Osteoblast (primary cell): ENCODE results near the gene HDAC4. TPM values are rescaled to one million over a fixed set of nuclear protein-coding genes. Genes with fewer than 3 reads are reported as not detected.

ENCODE experiments used
- DNase-seq: peaks from one replicate; pipeline ENCODE4 v3.0.0; 2011; ENCODE audit warnings: low spot score, mixed read lengths; ENCODE audit not compliant: insufficient read length; ENCODE audit errors: missing footprints
- H2AFZ ChIP-seq: 2 replicates; pipeline ENCODE4 v1.6.0; 2011; ENCODE audit warnings: mild to moderate bottlenecking, low read length
- H3K27ac ChIP-seq: 2 replicates; pipeline ENCODE4 v1.5.1; 2011; ENCODE audit warnings: mild to moderate bottlenecking, low read depth, low read length, moderate library complexity
- H3K27me3 ChIP-seq: 2 replicates; pipeline ENCODE4 v1.6.0; 2012; ENCODE audit warnings: mild to moderate bottlenecking, control low read depth, inconsistent platforms, low read length, moderate library complexity; ENCODE audit not compliant: insufficient read depth
- H3K36me3 ChIP-seq: 2 replicates; pipeline ENCODE4 v1.5.1; 2011; ENCODE audit warnings: mild to moderate bottlenecking, low read length, control low read depth, moderate library complexity; ENCODE audit not compliant: insufficient read depth
- H3K4me1 ChIP-seq: 2 replicates; pipeline ENCODE4 v1.5.1; 2011; ENCODE audit warnings: mild to moderate bottlenecking, low read length, control low read depth, moderate library complexity; ENCODE audit not compliant: insufficient read depth
- H3K4me2 ChIP-seq: 2 replicates; pipeline ENCODE4 v1.6.0; 2011; ENCODE audit warnings: mild to moderate bottlenecking, low read length; ENCODE audit not compliant: insufficient read depth
- H3K4me3 ChIP-seq: fragments of 200-600 bp; sonication (generic); 3 replicates; pipeline ENCODE4 v1.5.1; 2012; ENCODE audit warnings: mild to moderate bottlenecking, low read length, inconsistent platforms; ENCODE audit not compliant: insufficient read depth
- H3K79me2 ChIP-seq: 2 replicates; pipeline ENCODE4 v1.6.0; 2012; ENCODE audit warnings: mild to moderate bottlenecking, low read length, control low read depth, inconsistent platforms; ENCODE audit not compliant: insufficient read depth
- H3K9me3 ChIP-seq: 2 replicates; pipeline ENCODE4 v1.5.1; 2011; ENCODE audit warnings: low read depth, low read length, control low read depth
- H4K20me1 ChIP-seq: 2 replicates; pipeline ENCODE4 v1.6.0; 2012; ENCODE audit warnings: mild to moderate bottlenecking, low read length, control low read depth; ENCODE audit not compliant: insufficient read depth
- total RNA-seq: library from RNA; depleted of rRNA; stranded (reverse); fragments of >200 nt; gene quantifications from 2 replicates; pipeline ENCODE4 v1.2.3, GENCODE V29; 2012
- TF ChIP-seq, protein P1 (sequence below): IDR thresholded peaks from 2 replicates; pipeline ENCODE4 v1.5.1; 2011; ENCODE audit warnings: mild to moderate bottlenecking, low read depth, low read length, moderate library complexity; ENCODE audit errors: extremely low read depth

HDAC4 gene
- total RNA-seq, 1 donor, result 30.8 TPM

DNA sequence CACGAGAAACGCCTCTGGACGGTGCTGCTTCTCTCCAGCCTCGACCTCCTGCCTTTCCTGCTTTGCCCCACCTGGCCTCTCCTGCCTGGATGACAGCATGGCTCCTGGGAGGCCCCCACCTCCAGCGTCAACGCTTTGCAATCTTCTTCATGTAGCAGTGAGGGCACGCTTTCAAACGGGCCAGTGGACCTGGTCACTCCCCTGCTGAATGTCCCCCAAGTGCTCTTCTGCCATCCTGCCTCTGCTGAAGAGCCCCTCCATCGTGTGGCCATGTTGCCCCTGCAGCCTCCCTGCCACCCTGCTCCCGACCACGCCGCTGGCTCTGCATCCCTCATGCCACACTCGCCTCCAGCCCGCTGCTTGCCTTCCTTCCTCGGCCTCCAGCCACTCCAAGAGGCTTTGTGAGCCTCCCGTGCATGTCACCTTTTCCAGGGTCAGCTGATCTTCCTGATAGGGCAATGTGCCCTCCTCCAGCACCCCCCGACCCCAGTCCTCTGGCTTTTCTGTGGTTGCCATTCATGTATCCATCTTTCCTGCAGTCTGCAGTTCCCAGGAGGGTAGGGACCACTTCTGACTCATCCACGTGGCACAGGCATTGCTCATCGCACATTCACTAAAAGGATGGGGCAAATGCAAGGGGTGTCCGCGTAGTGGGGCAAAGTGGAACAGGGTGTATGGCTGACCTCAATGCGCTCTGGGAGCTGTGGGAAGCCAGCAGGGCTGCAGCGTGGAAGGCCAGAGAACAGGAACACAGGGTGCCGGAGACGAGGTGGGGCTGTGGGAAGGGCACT, 284.2 kb downstream of the HDAC4 start:
- no peak overlapping the region for H3K4me3 ChIP-seq
- H3K4me2 ChIP-seq, result no peak overlapping the region
- H3K79me2 ChIP-seq, result no peaks in the 10 kb centered on the region
- DNase-seq, result peak; percentile 90
- H4K20me1 ChIP-seq, result peaks cover 4% of the 10 kb centered on the region
- H3K4me1 ChIP-seq, result no peaks in the 10 kb centered on the region
- no peaks in the 10 kb centered on the region for H3K9me3 ChIP-seq
- no peak overlapping the region for H3K27ac ChIP-seq
- H3K36me3 ChIP-seq, result no peaks in the 10 kb centered on the region
- no peaks in the 10 kb centered on the region for H3K27me3 ChIP-seq
- H2AFZ ChIP-seq, result no peak overlapping the region
- TF ChIP-seq, protein P1, sequence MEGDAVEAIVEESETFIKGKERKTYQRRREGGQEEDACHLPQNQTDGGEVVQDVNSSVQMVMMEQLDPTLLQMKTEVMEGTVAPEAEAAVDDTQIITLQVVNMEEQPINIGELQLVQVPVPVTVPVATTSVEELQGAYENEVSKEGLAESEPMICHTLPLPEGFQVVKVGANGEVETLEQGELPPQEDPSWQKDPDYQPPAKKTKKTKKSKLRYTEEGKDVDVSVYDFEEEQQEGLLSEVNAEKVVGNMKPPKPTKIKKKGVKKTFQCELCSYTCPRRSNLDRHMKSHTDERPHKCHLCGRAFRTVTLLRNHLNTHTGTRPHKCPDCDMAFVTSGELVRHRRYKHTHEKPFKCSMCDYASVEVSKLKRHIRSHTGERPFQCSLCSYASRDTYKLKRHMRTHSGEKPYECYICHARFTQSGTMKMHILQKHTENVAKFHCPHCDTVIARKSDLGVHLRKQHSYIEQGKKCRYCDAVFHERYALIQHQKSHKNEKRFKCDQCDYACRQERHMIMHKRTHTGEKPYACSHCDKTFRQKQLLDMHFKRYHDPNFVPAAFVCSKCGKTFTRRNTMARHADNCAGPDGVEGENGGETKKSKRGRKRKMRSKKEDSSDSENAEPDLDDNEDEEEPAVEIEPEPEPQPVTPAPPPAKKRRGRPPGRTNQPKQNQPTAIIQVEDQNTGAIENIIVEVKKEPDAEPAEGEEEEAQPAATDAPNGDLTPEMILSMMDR, result no peak

DNA sequence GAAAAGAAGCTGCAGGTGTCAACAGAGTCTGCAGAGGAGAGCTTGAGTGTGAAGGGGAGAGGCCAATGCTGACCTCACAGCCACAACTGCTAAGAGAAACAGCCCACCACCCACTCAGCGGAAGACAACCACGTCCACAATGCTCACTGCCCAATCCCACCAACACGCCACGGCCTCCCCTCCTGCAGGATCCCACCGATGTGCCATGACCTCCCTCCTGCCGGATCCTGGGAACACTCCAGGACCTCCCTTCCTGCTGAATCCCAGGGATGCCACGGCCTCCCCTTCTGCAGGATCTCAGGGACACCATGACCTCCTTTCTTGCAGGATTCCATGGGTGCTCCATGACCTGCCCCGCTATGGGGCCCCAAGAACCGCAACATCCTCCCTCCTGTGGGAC, 285.2 kb downstream of the HDAC4 start:
- TF ChIP-seq, protein P1, result no peak
- Histone ChIP-seq H2AFZ (no peak overlapping the region), H3K4me1 (no peaks in the 10 kb centered on the region)

DNA sequence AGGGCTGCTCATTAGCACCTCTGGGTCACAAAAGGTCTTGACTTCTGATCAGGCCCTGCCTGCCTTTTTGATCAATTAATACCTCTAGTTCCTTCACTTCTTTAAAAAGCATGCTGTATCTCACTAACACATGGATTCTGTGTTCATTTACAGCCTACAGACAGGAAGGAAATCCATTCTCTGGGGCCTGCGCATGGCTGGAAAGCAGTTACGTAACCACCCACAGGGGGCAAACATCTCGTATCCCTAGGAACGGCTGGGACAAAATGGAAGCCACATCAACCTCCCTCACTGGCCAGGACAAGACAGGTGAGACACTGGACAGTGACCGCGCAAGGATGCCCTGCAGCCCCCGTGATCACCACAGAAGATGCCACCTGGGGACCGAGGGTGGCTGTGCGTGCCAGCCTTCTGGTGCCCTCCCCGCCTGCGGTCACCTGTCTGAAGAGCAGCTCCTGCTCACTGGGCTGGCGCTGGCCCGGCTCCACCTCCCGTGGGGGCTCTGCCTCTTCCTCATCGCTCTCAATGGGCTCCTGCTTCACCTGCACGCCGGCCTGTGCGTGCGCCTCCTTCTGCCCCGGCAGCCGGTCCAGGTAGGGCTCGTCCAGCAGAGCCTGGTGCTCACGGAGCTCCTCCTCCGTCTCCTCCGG, 286.1 kb downstream of the HDAC4 start:
- TF ChIP-seq, protein P1, result no peak
- no peaks in the 10 kb centered on the region for H3K9me3 ChIP-seq
- H3K27me3 ChIP-seq, result no peaks in the 10 kb centered on the region
- H2AFZ ChIP-seq, result no peak overlapping the region
- no peaks in the 10 kb centered on the region for H3K4me1 ChIP-seq
- H4K20me1 ChIP-seq, result peaks cover 4% of the 10 kb centered on the region
- H3K4me3 ChIP-seq, result no peak overlapping the region
- no peak overlapping the region for H3K4me2 ChIP-seq
- H3K27ac ChIP-seq, result no peak overlapping the region
- DNase-seq, result no peak
- H3K79me2 ChIP-seq, result no peaks in the 10 kb centered on the region
- no peaks in the 10 kb centered on the region for H3K36me3 ChIP-seq

More for the DNA sequence above, 285.2 kb downstream of the HDAC4 start:
- Histone ChIP-seq H3K79me2 (no peaks in the 10 kb centered on the region), H3K27ac (no peak overlapping the region), H4K20me1 (peaks cover 4% of the 10 kb centered on the region), H3K27me3 (no peaks in the 10 kb centered on the region), H3K4me3 (no peak overlapping the region), H3K9me3 (no peaks in the 10 kb centered on the region), H3K4me2 (no peak overlapping the region), H3K36me3 (no peaks in the 10 kb centered on the region)
- peak; percentile 85 for DNase-seq

DNA sequence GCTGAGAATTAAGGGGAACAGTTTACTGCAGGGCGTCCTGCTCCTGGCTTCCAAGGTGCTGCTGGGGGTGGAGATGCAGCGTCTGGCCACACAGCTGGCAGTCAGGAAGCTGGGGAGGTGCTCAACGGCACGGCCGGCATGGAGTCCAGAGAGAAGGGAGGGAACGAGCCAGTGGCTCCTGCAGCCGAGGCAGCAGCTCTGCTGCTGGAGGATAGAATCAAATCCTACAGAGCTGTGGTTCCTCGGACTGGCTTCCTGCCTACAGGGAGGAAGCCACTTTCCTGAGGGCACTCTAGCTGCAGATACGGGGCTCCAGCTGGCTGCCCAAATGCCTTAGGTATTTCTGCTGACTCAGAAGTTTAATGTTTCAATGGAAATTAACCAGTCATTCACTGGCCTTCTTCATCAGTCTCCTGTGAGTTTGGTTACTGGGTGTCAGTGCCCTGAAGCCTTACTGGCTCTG, 286.7 kb downstream of the HDAC4 start:
- H3K4me1 ChIP-seq, result no peaks in the 10 kb centered on the region
- no peaks in the 10 kb centered on the region for H3K27me3 ChIP-seq
- no peaks in the 10 kb centered on the region for H3K79me2 ChIP-seq
- TF ChIP-seq, protein P1, result no peak
- DNase-seq, result peak; percentile 90
- no peak overlapping the region for H3K4me3 ChIP-seq
- H3K36me3 ChIP-seq, result no peaks in the 10 kb centered on the region
- no peaks in the 10 kb centered on the region for H3K9me3 ChIP-seq
- no peak overlapping the region for H3K27ac ChIP-seq
- peaks cover 4% of the 10 kb centered on the region for H4K20me1 ChIP-seq
- H2AFZ ChIP-seq, result no peak overlapping the region
- no peak overlapping the region for H3K4me2 ChIP-seq
